IMR-90 (cell line): ENCODE data around the gene BMPER. TPM values are rescaled to one million over a fixed set of nuclear protein-coding genes. Genes with fewer than 3 reads are reported as not detected.

ENCODE experiments used
- ATAC-seq: fragments of 200-7000 bp; cut with Tn5 transposase; 2 replicates; pipeline ENCODE4 v1.9.1; 2020; ENCODE audit warnings: low read depth, mild to moderate bottlenecking, moderate library complexity
- BruUV-seq: library from RNA; stranded (reverse); fragments of 400-500 nt; replicated peaks from 2 replicates; lab custom pipeline; 2021; lab: Mats Ljungman, UMichigan
- CTCF ChIA-PET: fragments of 300-600 bp; formaldehyde crosslinking; extraction: SDS; loops from one replicate; lab custom pipeline; 2021; ENCODE audit warnings: antibody characterized with exemption; lab: Yijun Ruan, JAX
- POLR2A ChIA-PET: fragments of 300-600 bp; sonication (Branson Sonifier 250); formaldehyde crosslinking; loops from one replicate; lab custom pipeline; 2022; ENCODE audit warnings: antibody characterized with exemption; ENCODE audit not compliant: unreplicated experiment; lab: Charles Lee
- DNase-seq: peaks from one replicate; pipeline ENCODE4 v3.0.0; 2013
- H2AFZ ChIP-seq: replicated peaks from 2 replicates; pipeline ENCODE3; 2013; ENCODE audit warnings: low read length, mild to moderate bottlenecking; ENCODE audit not compliant: poor library complexity
- H2AK5ac ChIP-seq: 2 replicates; pipeline ENCODE4 v1.6.1; 2013; ENCODE audit warnings: low read depth, low read length, inconsistent platforms
- H2AK9ac ChIP-seq: replicated peaks from 2 replicates; pipeline ENCODE3; 2013; ENCODE audit warnings: mild to moderate bottlenecking, low read depth, low read length, moderate library complexity; ENCODE audit not compliant: poor library complexity
- H2BK120ac ChIP-seq: 2 replicates; pipeline ENCODE4 v1.6.1; 2013; ENCODE audit warnings: low read depth, low read length, inconsistent platforms
- H2BK15ac ChIP-seq: 3 replicates; pipeline ENCODE4 v1.6.1; 2013; ENCODE audit warnings: low read depth, low read length, inconsistent platforms
- H2BK20ac ChIP-seq: 2 replicates; pipeline ENCODE4 v1.6.1; 2013; ENCODE audit warnings: low read depth, mild to moderate bottlenecking, inconsistent platforms, low read length, moderate library complexity
- H2BK5ac ChIP-seq: 2 replicates; pipeline ENCODE4 v1.6.1; 2013; ENCODE audit warnings: mild to moderate bottlenecking, low read depth, low read length, inconsistent platforms; ENCODE audit not compliant: poor library complexity, severe bottlenecking
- H3K14ac ChIP-seq: replicated peaks from 2 replicates; pipeline ENCODE4 v1.6.1; 2013; ENCODE audit warnings: low read depth, low read length, inconsistent platforms
- H3K18ac ChIP-seq: 2 replicates; pipeline ENCODE4 v1.6.1; 2013; ENCODE audit warnings: low read depth, low read length, control low read depth
- H3K23ac ChIP-seq: 2 replicates; pipeline ENCODE4 v1.6.1; 2013; ENCODE audit warnings: low read depth, low read length, inconsistent platforms
- H3K27ac ChIP-seq: 2 replicates; pipeline ENCODE4 v1.5.1; 2013; ENCODE audit warnings: mild to moderate bottlenecking, control low read depth, low read length; ENCODE audit not compliant: insufficient read depth
- H3K27me3 ChIP-seq: 2 replicates; pipeline ENCODE4 v1.6.1; 2013; ENCODE audit warnings: low read length; ENCODE audit not compliant: control insufficient read depth, insufficient read depth
- H3K36me3 ChIP-seq: 2 replicates; pipeline ENCODE4 v1.6.1; 2013; ENCODE audit warnings: low read length, mixed read lengths; ENCODE audit not compliant: control insufficient read depth, insufficient read depth
- H3K4ac ChIP-seq: 2 replicates; pipeline ENCODE4 v1.6.1; 2013; ENCODE audit warnings: low read depth, low read length, inconsistent platforms
- H3K4me1 ChIP-seq: 2 replicates; pipeline ENCODE4 v1.6.1; 2013; ENCODE audit warnings: low read length, mixed read lengths; ENCODE audit not compliant: control insufficient read depth, insufficient read depth
- H3K4me2 ChIP-seq: 2 replicates; pipeline ENCODE4 v1.6.1; 2013; ENCODE audit warnings: low read depth, mild to moderate bottlenecking, control low read depth, low read length, moderate library complexity
- H3K4me3 ChIP-seq: 2 replicates; pipeline ENCODE4 v1.5.1; 2013; ENCODE audit warnings: low read depth, mild to moderate bottlenecking, control low read depth, low read length, moderate library complexity; ENCODE audit not compliant: insufficient read depth
- H3K56ac ChIP-seq: 2 replicates; pipeline ENCODE4 v1.6.1; 2013; ENCODE audit warnings: low read length, inconsistent platforms; ENCODE audit not compliant: insufficient read depth; ENCODE audit errors: extremely low read depth
- H3K79me1 ChIP-seq, 2 experiments: 2 replicates each; pipeline ENCODE4 v1.6.1; 2013; ENCODE audit warnings: low read length in 2 of 2, inconsistent platforms in 1 of 2, low read depth in 1 of 2
- H3K9ac ChIP-seq: 2 replicates; pipeline ENCODE4 v1.6.1; 2013; ENCODE audit warnings: low read depth, low read length, control low read depth
- H3K9me1 ChIP-seq: 2 replicates; pipeline ENCODE4 v1.6.1; 2013; ENCODE audit warnings: low read length, inconsistent platforms; ENCODE audit not compliant: insufficient read depth
- H3K9me3 ChIP-seq: 2 replicates; pipeline ENCODE4 v1.6.1; 2013; ENCODE audit warnings: low read length; ENCODE audit not compliant: control insufficient read depth, insufficient read depth
- H4K20me1 ChIP-seq: 2 replicates; pipeline ENCODE4 v1.6.1; 2013; ENCODE audit warnings: low read length, inconsistent platforms; ENCODE audit not compliant: insufficient read depth
- H4K5ac ChIP-seq: 2 replicates; pipeline ENCODE4 v1.6.1; 2013; ENCODE audit warnings: mild to moderate bottlenecking, low read depth, low read length, control low read depth
- H4K8ac ChIP-seq, 2 experiments: 2 replicates each; pipeline ENCODE4 v1.6.1; 2013; ENCODE audit warnings: low read depth in 2 of 2, low read length in 2 of 2, control low read depth in 1 of 2, inconsistent platforms in 1 of 2
- H4K91ac ChIP-seq: 2 replicates; pipeline ENCODE4 v1.6.1; 2013; ENCODE audit warnings: low read depth, low read length, inconsistent platforms; ENCODE audit not compliant: insufficient read depth
- BHLHE40 ChIP-seq: fragments of 150-350 bp; IDR thresholded peaks from 2 replicates; pipeline ENCODE4 v1.6.1; 2016; ENCODE audit warnings: mild to moderate bottlenecking, low read depth, low read length
- CEBPB ChIP-seq: IDR thresholded peaks from 2 replicates; pipeline ENCODE4 v1.6.1; 2012; ENCODE audit warnings: low read depth, low read length, improper control_type of control experiment
- CHD1 ChIP-seq: IDR thresholded peaks from 2 replicates; pipeline ENCODE4 v1.6.1; 2012; ENCODE audit warnings: low read depth, low read length, improper control_type of control experiment
- FOS ChIP-seq: fragments of 150-350 bp; IDR thresholded peaks from 2 replicates; pipeline ENCODE4 v1.6.1; 2016; ENCODE audit warnings: low read depth, low read length
- MAFK ChIP-seq: IDR thresholded peaks from 2 replicates; pipeline ENCODE4 v1.6.1; 2012; ENCODE audit warnings: low read depth, low read length, improper control_type of control experiment
- MAZ ChIP-seq: IDR thresholded peaks from 2 replicates; pipeline ENCODE4 v1.6.1; 2012; ENCODE audit warnings: low read depth, mild to moderate bottlenecking, low read length, improper control_type of control experiment, moderate library complexity, borderline replicate concordance
- MXI1 ChIP-seq: IDR thresholded peaks from 2 replicates; pipeline ENCODE4 v1.6.1; 2012; ENCODE audit warnings: low read depth, mild to moderate bottlenecking, low read length, moderate library complexity, borderline replicate concordance
- NFE2L2 ChIP-seq: fragments of 150-350 bp; IDR thresholded peaks from 2 replicates; pipeline ENCODE4 v1.6.1; 2016; ENCODE audit warnings: low read depth, mild to moderate bottlenecking, low read length
- POLR2A ChIP-seq: IDR thresholded peaks from 2 replicates; pipeline ENCODE4 v1.6.1; 2012; ENCODE audit warnings: mild to moderate bottlenecking, low read depth, low read length
- RAD21 ChIP-seq: IDR thresholded peaks from 2 replicates; pipeline ENCODE4 v1.6.1; 2012; ENCODE audit warnings: low read length, improper control_type of control experiment
- RCOR1 ChIP-seq: IDR thresholded peaks from 2 replicates; pipeline ENCODE4 v1.6.1; 2012; ENCODE audit warnings: mild to moderate bottlenecking, low read length, improper control_type of control experiment; ENCODE audit not compliant: insufficient replicate concordance
- RFX5 ChIP-seq: IDR thresholded peaks from 2 replicates; pipeline ENCODE4 v1.8.0; 2012; ENCODE audit warnings: low read depth, mild to moderate bottlenecking, low read length, moderate library complexity
- WGBS, 2 experiments: methylation state at CpG; one replicate each; pipeline versions ENCODE4 v1.1.5 to v1.1.7; 2013; ENCODE audit warnings: missing lambda C conversion rate in 2 of 2; ENCODE audit not compliant: insufficient read length in 1 of 2; ENCODE audit errors: extremely low coverage in 2 of 2; 5-methylcytosine and 5-hydroxymethylcytosine counted together
- dilution Hi-C: fragments of 300-500 bp; cut with HindIII; formaldehyde crosslinking; loops from one replicate; pipeline ENCODE4 v1.14.3; 2018; ENCODE audit warnings: low sequenced_read_pairs; ENCODE audit not compliant: unreplicated experiment
- in situ Hi-C: fragments of 300-500 bp; cut with MboI; formaldehyde crosslinking; loops from 3 replicates; pipeline ENCODE4 v1.14.3; 2019; ENCODE audit warnings: low sequenced_read_pairs, inconsistent platforms, mixed read lengths
- intact Hi-C: fragments of 100-400 bp; cut with micrococcal nuclease; formaldehyde crosslinking; loops from 2 replicates; pipeline ENCODE4 v1.10.0; 2022
- polyA plus RNA-seq, 3 experiments: library from polyadenylated mRNA; depleted of rRNA; stranded (reverse); fragments of >200 nt; gene quantifications; 2 replicates each; pipeline ENCODE4 v1.2.3, GENCODE V29; 2012; ENCODE audit warnings: low replicate concordance in 1 of 3
- total RNA-seq: library from RNA; depleted of rRNA; stranded (reverse); fragments of >200 nt; gene quantifications from 2 replicates; pipeline ENCODE4 v1.2.3, GENCODE V29; 2012
- TF ChIP-seq, protein P1 (sequence below): fragments of 150-350 bp; IDR thresholded peaks from 2 replicates; pipeline ENCODE4 v1.6.1; 2016; ENCODE audit warnings: low read depth, mild to moderate bottlenecking, low read length, moderate library complexity, borderline replicate concordance
- TF ChIP-seq, protein P2 (sequence below): fragments of 150-350 bp; IDR thresholded peaks from 2 replicates; pipeline ENCODE4 v1.6.1; 2017; ENCODE audit warnings: mild to moderate bottlenecking, antibody characterized with exemption, low read length, low read depth
- TF ChIP-seq, protein P3 (sequence below): conservative IDR thresholded peaks from 2 replicates; pipeline ENCODE4 v1.5.1; 2012; ENCODE audit warnings: mild to moderate bottlenecking, low read depth, low read length, improper control_type of control experiment

The BMPER gene
- total and polyA plus RNA-seq, 2 of the 4 experiments (the other 2 are of a cell fraction), result 6.2 to 7.9 TPM

DNA sequence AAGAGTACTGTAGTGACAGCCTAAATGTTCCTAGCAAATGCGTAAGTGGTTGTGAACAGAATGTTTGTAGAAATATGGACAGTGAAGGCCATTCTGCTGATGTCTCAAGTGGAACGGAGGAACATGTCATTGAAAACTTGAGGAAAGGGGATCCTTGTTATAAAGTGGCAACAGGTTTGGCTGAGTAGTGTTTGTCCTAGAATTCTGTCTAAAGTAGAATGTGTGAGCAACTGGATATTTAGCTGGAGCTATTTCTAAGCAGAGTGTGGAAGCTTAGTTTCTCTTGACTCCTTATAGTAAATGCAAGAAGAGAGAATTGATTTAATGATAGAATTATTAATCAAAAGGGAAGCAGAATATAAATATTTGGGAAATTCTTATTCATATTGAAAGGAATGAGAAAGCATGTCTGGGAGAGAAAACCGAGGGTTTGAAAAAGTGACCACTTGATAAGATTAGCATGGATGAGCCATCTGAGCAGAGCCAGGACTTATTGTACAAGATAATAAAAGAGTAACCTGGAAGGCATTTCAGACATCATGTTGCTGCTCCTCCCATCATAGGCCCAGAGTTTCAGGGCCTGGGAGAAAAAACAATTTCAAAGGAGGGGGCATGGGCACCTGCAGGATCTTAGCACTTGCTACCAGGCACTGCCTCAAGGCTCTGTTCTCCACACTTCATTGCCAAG lies 276.1 kb downstream of the BMPER start:
- POLR2A ChIA-PET, result no interaction called here
- H3K27me3 ChIP-seq, result peaks cover 2% of the 10 kb centered on the region
- H3K4me2 ChIP-seq, result no peak overlapping the region
- no peak for DNase-seq
- CTCF ChIA-PET, result no interaction called here
- TF ChIP-seq NFE2L2, result no peak
- TF ChIP-seq RCOR1, result no peak
- TF ChIP-seq CEBPB, result no peak
- no peak for TF ChIP-seq MAZ
- TF ChIP-seq BHLHE40, result no peak
- no peak for TF ChIP-seq CHD1
- no peak for TF ChIP-seq RAD21
- TF ChIP-seq MAFK, result no peak
- TF ChIP-seq, protein P1, sequence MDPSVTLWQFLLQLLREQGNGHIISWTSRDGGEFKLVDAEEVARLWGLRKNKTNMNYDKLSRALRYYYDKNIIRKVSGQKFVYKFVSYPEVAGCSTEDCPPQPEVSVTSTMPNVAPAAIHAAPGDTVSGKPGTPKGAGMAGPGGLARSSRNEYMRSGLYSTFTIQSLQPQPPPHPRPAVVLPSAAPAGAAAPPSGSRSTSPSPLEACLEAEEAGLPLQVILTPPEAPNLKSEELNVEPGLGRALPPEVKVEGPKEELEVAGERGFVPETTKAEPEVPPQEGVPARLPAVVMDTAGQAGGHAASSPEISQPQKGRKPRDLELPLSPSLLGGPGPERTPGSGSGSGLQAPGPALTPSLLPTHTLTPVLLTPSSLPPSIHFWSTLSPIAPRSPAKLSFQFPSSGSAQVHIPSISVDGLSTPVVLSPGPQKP, result no peak
- TF ChIP-seq FOS, result no peak
- TF ChIP-seq, protein P2, sequence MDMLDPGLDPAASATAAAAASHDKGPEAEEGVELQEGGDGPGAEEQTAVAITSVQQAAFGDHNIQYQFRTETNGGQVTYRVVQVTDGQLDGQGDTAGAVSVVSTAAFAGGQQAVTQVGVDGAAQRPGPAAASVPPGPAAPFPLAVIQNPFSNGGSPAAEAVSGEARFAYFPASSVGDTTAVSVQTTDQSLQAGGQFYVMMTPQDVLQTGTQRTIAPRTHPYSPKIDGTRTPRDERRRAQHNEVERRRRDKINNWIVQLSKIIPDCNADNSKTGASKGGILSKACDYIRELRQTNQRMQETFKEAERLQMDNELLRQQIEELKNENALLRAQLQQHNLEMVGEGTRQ, result no peak
- no peak for TF ChIP-seq MXI1
- no peak for TF ChIP-seq POLR2A
- TF ChIP-seq, protein P3, sequence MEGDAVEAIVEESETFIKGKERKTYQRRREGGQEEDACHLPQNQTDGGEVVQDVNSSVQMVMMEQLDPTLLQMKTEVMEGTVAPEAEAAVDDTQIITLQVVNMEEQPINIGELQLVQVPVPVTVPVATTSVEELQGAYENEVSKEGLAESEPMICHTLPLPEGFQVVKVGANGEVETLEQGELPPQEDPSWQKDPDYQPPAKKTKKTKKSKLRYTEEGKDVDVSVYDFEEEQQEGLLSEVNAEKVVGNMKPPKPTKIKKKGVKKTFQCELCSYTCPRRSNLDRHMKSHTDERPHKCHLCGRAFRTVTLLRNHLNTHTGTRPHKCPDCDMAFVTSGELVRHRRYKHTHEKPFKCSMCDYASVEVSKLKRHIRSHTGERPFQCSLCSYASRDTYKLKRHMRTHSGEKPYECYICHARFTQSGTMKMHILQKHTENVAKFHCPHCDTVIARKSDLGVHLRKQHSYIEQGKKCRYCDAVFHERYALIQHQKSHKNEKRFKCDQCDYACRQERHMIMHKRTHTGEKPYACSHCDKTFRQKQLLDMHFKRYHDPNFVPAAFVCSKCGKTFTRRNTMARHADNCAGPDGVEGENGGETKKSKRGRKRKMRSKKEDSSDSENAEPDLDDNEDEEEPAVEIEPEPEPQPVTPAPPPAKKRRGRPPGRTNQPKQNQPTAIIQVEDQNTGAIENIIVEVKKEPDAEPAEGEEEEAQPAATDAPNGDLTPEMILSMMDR, result no peak
- TF ChIP-seq RFX5, result no peak
- H3K36me3 ChIP-seq, result no peaks in the 10 kb centered on the region
- no peak overlapping the region for H2BK20ac ChIP-seq
- H4K91ac ChIP-seq, result no peak overlapping the region
- H3K79me1 ChIP-seq, result no peaks in the 10 kb centered on the region
- no peaks in the 10 kb centered on the region for H3K9me3 ChIP-seq
- no peak overlapping the region for H3K9ac ChIP-seq
- in situ Hi-C loops (no loop called here), dilution Hi-C loops (no loop called here), intact Hi-C loops (no loop called here)
- no peak for ATAC-seq
- no peak overlapping the region for H3K23ac ChIP-seq
- no peaks in the 10 kb centered on the region for H4K20me1 ChIP-seq
- H2BK15ac ChIP-seq, result no peak overlapping the region
- H4K8ac ChIP-seq, result no peak overlapping the region
- peaks cover 2% of the 10 kb centered on the region; the same call in 1 of the 2 replicates for H3K4me1 ChIP-seq
- no peak overlapping the region for H3K27ac ChIP-seq
- no peak overlapping the region for H3K56ac ChIP-seq
- BruUV-seq, result no TSS peak
- no peak overlapping the region for H3K14ac ChIP-seq
- H4K5ac ChIP-seq, result no peak overlapping the region
- H2AFZ ChIP-seq, result no peak overlapping the region
- H3K9me1 ChIP-seq, result no peaks in the 10 kb centered on the region
- H3K4me3 ChIP-seq, result no peak overlapping the region
- no peak overlapping the region for H2AK5ac ChIP-seq
- no peak overlapping the region for H3K4ac ChIP-seq
- H2BK120ac ChIP-seq, result no peak overlapping the region
- H3K18ac ChIP-seq, result no peak overlapping the region
- no peak overlapping the region for H2BK5ac ChIP-seq
- 100% methylated on average over 1 of the region's 3 CpGs; no CpG with 5 or more reads in 1 of the 2 experiments for WGBS, 2 experiments
- H2AK9ac ChIP-seq, result no peak overlapping the region
